NCI-H187 treated with DMSO at 0.1 percent for 48 hours (cell line): ENCODE data around the gene IGSF9.

Experiments used
- DNase-seq: peaks from one replicate; lab custom pipeline; 2025; lab: John Stamatoyannopoulos, UW

IGSF9 gene

DNA sequence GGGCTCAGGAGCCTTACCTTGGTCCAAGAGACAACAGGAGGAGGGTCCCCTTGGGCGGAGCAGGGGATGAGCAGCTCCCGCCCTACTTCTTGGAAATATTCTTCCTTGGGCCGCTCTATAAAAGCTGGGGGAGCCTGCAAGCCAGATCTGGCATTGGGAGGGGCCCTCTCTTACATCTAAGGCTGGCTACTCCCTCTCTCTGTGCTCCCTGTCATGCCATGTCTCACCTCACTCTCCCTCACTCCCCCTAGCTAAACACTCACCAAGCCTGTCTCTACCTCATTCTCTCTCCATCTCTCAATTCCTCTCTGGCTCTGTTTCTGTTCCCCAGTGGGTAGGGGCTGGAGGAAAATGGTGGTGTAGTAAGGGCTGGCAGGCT is 13.6 kb downstream of the IGSF9 start:
- no peak for DNase-seq

DNA sequence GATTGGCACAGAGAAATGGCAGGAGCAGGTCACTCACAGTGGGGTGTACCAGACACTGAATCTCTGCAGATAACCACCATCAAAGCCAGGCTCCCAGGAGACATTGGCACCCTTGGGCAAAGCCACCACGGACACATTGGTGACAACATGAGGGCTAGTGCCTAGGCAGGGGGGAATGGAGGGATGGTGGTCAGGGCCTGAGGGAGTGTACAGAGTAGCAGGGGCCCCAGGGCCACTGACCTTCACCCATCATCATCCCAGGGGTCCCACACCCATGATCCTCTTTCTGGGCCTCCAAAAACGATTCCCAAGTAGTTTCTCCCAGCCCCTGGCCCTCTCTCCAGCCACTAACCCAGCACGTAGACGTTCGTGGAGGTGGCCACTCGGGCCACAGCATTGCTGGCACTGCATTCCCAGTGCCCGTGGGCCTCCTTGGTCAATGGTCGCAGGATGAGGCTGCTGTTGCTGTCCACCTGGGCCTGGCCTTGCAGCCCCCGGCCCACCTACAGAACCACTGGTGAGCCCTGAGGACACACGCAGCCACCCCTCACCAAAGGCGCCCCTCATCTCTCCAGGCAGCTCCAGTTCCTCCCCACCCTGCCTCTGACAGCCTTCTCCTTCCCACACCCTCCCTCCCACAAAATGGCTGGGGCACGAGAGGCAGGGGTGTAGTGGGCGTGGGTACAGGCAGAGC is 14.2 kb downstream of the IGSF9 start:
- no peak for DNase-seq

- no peak for DNase-seq
Observed at GRCh38 chr1:159930634-159931033, 14.8 kb downstream of the IGSF9 start.

- DNase-seq: no peak
Observed at GRCh38 chr1:159930216-159930615, 15.2 kb downstream of the IGSF9 start.

DNA sequence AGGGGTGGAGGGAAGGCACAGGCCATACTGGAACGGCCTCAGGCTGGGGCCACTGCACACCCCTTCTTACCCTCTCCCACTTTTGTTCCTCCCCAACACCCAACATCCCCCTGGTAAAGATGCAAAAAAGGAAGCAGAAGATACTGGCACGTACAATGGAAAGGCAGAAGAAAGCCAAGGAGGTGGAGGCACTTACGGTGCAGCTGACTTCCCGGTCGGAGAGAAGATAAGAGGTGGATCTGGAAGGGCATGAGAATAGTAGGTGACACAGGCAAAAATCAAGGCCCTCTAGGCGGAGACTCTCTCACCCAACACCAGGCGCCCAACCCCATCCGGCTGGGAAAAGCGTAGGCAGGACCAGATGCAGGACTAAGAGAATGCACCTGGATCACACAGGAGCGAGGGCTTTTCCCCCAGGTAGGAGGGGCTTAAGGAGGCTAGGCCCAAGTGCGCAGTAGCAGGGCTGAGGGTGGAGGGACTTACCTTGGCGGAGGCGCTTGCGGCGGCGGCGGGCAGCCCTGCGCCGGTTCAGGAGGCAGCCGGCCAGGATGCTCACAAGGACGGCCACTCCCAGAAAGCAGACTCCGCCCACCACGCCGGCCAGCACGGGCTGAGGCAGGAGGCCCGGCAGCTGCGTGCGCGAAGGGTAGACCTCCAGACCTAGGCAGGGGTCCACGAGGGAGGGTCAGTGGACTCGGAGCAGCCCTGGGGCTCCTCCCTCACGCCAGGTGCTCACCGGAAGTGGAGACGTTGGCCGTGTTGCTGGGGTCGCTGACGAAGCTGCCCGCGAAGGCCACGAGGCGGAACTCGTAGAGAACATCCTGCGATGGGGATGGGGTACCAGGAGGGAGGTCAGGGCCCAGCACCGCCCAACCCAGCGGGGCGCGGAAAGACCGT is 16.0 kb downstream of the IGSF9 start:
- DNase-seq: no peak

- DNase-seq: no peak
Observed at GRCh38 chr1:159928491-159929050, 16.8 kb downstream of the IGSF9 start.

DNA sequence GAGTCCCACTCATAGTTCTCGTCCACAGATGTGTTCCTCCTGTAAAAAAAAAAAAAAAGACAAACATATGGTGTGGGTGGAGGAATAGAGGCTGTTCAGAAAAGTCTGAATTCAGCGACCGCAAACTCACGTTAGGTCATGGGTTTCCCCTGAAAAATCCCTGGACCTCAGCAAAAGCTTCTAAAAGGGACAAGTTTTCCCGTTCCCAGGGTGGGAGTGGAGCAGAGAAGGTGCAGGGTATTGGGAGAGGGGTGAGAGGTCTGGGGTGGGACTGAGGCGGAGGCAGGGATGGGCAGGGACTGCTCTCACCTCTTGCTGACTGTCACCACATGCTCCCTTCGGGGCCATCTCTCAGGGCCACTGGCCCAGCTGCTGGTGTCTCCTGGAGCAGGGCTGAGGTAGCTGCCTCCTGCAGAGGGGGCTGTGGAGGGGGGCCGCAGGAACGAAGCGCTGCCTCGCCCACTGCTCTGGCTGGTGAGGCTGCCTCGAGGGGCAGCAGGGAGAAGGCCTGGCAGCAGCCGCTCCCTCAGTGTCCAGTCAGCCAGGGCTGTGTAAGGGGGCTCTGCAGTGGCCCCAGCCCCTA is 17.5 kb downstream of the IGSF9 start:
- DNase-seq: no peak

DNA sequence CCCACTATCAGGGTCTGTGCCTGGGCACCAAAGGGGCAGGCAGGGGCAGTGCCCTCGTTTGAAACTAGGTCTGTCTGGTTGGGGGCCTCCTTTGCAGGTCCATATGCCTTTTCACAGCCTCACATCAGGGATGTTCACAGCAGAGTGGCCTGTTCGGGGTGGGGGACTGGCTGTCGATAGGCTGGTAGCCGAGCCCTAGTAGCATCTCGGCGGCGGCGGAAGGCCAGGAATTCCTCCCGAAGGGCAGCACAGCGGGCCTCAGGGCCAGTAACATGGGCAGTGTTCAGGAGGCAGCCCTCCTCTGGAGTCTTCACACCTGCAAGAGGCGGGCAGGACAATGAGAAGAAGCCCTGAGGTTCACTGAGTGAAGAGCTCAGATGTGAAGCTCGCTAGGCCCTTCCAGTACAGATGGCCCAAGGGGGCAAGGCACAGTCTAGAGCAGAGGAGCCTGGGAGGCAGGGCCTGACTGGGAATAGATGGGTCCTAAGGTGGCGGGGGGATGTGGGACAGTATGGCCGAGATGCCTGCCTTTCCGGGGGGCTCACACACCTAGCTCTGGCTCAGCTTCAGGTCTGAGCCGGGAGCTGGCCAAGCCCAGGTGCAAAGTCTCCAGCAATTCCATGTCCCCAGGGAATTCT is 18.1 kb downstream of the IGSF9 start:
- no peak for DNase-seq

- no peak for DNase-seq
Observed at GRCh38 chr1:159925719-159926078, 19.7 kb downstream of the IGSF9 start.

DNA sequence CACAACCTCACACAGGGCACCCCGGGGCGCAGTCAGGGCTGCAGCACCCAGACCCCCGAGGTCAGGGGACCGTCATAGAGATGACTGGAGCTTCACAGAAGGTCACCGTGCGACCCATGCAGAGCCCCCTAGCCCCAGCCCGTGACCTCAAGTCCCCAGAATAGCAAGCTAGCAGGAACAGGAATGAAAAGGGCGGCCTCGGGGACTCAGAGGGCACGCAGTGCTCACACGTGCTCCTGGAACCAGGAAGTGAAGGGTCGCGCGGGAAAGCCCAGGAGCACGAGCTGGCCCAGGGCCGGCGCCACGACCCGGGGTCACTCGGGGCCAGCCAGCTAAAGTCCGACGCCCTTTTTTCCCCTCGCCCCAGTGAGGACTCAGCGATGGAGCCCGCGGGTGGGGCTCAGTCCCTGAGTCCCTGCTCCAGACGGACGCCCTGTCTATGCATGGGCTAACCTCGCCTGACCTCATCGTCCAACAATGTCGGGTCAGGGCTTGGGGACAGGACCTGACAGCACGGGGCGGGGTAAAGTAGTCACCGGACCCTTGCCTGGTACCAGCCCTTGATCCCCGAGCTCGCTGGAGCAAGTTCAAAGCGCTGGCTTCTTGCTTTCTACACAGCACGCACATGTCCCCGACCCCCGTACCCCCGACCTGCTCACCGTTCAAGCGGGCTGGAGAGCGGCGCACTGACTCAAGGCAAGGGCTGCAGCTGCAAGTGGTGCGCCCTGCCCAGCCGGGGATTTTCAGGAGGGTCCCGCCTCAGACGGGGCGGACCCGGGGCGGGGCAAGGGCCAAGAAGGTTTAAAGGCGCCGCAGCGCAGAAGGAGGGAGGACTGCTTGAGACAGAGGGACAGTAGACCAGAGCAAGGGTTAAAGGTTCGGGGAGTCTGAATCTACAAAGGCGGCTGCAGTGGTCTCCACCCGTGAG is 20.4 kb downstream of the IGSF9 start, which contains the start of gene TAGLN2:
TAGLN2 (minus strand) TSS at position 717 of the 928 bp plus-strand sequence. CDS start 4,998 bp downstream, outside the sequence.
- DNase-seq: no peak

DNA sequence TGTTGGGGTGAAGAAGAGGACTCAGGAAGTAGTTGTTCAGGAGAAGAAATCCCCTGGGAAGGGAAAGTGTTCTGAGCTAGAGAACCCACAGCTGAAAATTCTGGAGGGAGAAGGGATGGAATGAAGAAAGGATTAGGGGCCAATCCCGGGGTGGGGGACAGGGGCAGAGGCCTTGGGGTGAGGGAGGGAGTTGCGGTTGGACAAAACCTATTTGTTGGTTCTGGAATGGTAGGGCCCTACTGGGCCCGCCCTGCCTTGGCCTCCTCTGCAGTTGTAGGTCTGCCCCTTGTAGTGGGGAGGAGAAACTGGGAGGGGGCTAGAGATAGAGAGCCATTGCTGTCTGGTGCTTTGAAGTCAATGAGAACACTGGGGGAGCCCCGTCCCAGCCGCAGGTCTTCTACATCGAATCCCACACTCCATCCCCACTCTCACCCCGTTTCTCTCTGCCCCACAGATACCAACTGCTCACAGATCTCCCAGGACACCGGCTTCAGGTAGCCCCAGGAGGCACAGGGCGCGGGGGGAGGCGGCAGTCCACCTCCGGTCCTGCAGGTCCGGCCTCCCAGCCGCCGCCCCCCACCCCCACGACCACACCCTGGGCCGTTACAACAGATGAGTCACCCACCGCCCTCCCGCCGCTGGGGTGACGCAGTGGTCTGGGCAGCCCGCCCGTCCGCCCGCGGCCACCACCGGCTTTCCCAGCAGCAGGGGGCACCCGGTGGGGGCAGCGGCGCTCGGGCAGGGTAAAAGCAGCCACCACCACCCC is 21.2 kb downstream of the IGSF9 start:
- DNase-seq: no peak

- DNase-seq: no peak
Observed at GRCh38 chr1:159923203-159924024, 22.0 kb downstream of the IGSF9 start.

GRCh38 chr1:159922511-159923202 is 22.8 kb downstream of the IGSF9 start:
- no peak for DNase-seq

GRCh38 chr1:159921700-159922504 is 23.5 kb downstream of the IGSF9 start:
- no peak for DNase-seq

- no peak for DNase-seq
Observed at GRCh38 chr1:159921251-159921650, 24.2 kb downstream of the IGSF9 start.

- no peak for DNase-seq
Observed at GRCh38 chr1:159920651-159921050, 24.8 kb downstream of the IGSF9 start.

DNA sequence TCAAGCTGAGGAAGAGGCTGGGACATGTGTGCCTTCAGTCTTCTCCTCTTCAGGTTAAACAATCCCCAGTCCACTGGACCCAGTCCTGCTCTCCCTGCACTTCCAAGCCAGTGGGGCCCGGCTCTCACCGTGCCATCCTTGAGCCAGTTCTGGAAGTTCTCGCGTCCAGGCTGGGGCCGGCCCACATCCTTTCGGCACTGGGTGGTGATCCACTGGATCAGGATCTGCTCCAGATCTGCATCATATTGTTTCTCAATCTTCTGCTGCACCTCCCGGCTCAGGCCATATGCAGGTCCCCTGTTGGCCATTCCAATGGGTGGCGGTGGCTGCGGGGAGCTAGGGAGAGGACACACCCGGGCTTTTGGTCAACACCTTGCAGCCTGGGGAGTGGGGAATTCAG is 25.2 kb downstream of the IGSF9 start:
- DNase-seq: no peak
